Breast epithelium (tissue), 3 donors: ENCODE results near the gene CDH16.

ENCODE experiments used
- POLR2AphosphoS5 ChIP-seq, 3 donors: sonication (generic); formaldehyde crosslinking; IDR thresholded peaks; one replicate each; pipeline ENCODE4 v1.6.1; 2017; ENCODE audit warnings: antibody characterized with exemption in 3 of 3
- TF ChIP-seq, protein P1 (sequence below), 3 donors: fragments of 450-650 bp; IDR thresholded peaks; one replicate each; pipeline ENCODE4 v1.5.1; 2016 to 2017; ENCODE audit warnings: antibody characterized with exemption in 3 of 3, mild to moderate bottlenecking in 3 of 3, moderate library complexity in 3 of 3

DNA sequence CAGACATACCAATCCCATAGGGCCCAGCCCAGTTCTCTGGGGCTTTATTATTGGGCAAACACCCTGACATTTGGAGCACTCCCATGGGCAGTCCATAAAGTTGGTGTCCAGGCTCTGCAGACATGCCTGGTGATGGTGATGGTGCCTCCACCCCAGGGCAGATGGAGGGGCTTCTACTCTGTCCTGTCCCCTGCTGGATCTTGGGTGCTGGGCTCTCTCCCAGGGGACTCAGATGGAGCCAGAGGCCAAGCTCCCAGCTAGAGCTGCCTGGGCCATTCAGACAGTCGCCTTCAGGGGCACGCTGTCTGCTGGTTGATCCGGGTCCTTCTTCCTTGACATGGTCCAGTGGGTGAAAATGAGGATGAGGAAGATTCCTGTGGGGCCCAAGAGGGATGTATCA is 10.6 kb downstream of the CDH16 start:
- TF ChIP-seq, protein P1, sequence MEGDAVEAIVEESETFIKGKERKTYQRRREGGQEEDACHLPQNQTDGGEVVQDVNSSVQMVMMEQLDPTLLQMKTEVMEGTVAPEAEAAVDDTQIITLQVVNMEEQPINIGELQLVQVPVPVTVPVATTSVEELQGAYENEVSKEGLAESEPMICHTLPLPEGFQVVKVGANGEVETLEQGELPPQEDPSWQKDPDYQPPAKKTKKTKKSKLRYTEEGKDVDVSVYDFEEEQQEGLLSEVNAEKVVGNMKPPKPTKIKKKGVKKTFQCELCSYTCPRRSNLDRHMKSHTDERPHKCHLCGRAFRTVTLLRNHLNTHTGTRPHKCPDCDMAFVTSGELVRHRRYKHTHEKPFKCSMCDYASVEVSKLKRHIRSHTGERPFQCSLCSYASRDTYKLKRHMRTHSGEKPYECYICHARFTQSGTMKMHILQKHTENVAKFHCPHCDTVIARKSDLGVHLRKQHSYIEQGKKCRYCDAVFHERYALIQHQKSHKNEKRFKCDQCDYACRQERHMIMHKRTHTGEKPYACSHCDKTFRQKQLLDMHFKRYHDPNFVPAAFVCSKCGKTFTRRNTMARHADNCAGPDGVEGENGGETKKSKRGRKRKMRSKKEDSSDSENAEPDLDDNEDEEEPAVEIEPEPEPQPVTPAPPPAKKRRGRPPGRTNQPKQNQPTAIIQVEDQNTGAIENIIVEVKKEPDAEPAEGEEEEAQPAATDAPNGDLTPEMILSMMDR (IDR thresholded peaks at IDR 0.05), result no peak
- TF ChIP-seq POLR2AphosphoS5 (IDR thresholded peaks at IDR 0.05), result no peak
